Fibroblast of skin of back (primary cell): Measurements from ENCODE around the gene CBFA2T3.

Experiments
- DNase-seq: peaks from one replicate; pipeline ENCODE4 v3.0.0-alpha.2; 2013

The CBFA2T3 gene

GRCh38 chr16:88959022-88959421 is 18.0 kb downstream of the CBFA2T3 start:
- DNase-seq: no peak

GRCh38 chr16:88957887-88958577 is 19.0 kb downstream of the CBFA2T3 start:
- DNase-seq: no peak

- no peak for DNase-seq
These were observed 19.6 kb downstream of the CBFA2T3 start for GRCh38 chr16:88957433-88957767.

- no peak for DNase-seq
These were observed 20.2 kb downstream of the CBFA2T3 start for GRCh38 chr16:88956546-88957432.

- DNase-seq: no peak
These were observed 21.1 kb downstream of the CBFA2T3 start for GRCh38 chr16:88955906-88956305.

- DNase-seq: no peak
These were observed 23.9 kb downstream of the CBFA2T3 start for GRCh38 chr16:88953003-88953690.

- DNase-seq: no peak
These were observed 25.0 kb downstream of the CBFA2T3 start for GRCh38 chr16:88951989-88952388.

GRCh38 chr16:88951501-88951900 is 25.5 kb downstream of the CBFA2T3 start:
- no peak for DNase-seq

- DNase-seq: no peak
These were observed 28.1 kb downstream of the CBFA2T3 start for GRCh38 chr16:88948781-88949490.

GRCh38 chr16:88945473-88945872 is 31.5 kb downstream of the CBFA2T3 start:
- DNase-seq: no peak

- DNase-seq: no peak
These were observed 33.3 kb downstream of the CBFA2T3 start for GRCh38 chr16:88943741-88944140.

GRCh38 chr16:88943131-88943664 is 33.8 kb downstream of the CBFA2T3 start:
- no peak for DNase-seq

GRCh38 chr16:88941913-88942909 is 34.8 kb downstream of the CBFA2T3 start:
- peak; percentile 20 for DNase-seq

GRCh38 chr16:88940862-88941817 is 35.9 kb downstream of the CBFA2T3 start:
- no peak for DNase-seq

GRCh38 chr16:88939972-88940861 is 36.8 kb downstream of the CBFA2T3 start:
- no peak for DNase-seq

- DNase-seq: no peak
These were observed 37.6 kb downstream of the CBFA2T3 start for GRCh38 chr16:88939245-88939971.

GRCh38 chr16:88938777-88939244 is 38.2 kb downstream of the CBFA2T3 start:
- DNase-seq: no peak
